GM19328 (cell line): ENCODE measurements around the gene MCM5.
"Not testable (repeated sequence)": the region's sequence is repeated elsewhere in the genome, so short reads cannot be mapped to it uniquely, and the experiment has no call there.

Experiments used
- ATAC-seq: cut with Tn5 transposase; IDR thresholded peaks from one replicate; pipeline ENCODE4 v1.9.1; 2021; ENCODE audit warnings: mild to moderate bottlenecking, moderate library complexity; ENCODE audit not compliant: unreplicated experiment

Gene MCM5

DNA sequence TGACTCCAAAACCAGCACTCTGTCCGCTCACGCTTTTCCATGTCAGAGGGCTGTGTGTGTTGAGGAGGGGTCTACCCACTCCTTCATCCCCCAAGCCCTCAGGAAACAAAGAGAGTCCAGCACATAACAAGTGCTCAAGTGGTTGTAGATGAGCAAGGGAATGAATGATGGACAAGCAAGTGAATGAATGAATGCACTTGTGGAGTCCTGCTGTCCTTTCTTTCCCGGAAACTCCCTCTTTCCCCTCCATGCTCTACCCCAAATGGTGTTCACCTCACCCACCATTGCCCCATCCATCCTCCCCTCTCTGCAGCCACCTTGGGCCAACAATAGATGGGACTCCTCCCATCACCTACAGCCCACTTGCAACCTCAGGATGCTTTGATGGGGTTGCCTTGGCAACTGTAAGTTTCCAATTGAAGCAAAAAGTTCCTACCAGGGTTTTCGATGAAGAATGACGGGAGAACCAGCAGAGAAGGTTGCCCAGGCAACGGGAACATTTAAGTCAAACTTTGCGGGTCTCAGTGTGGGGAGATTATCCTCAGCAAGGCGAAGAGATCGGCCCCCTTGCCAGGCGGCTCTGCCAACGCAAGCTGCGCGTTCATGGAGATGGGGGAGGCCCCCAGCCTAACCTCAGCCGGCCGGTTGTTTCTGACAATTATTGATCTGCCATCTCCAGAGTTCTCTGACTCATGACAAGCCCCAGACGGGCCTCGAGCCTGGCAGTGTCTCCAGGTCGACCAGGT, 51.1 kb downstream of the MCM5 start:
- no peak for ATAC-seq

- no peak for ATAC-seq
Observed at GRCh38 chr22:35451592-35451991, 51.7 kb downstream of the MCM5 start.

DNA sequence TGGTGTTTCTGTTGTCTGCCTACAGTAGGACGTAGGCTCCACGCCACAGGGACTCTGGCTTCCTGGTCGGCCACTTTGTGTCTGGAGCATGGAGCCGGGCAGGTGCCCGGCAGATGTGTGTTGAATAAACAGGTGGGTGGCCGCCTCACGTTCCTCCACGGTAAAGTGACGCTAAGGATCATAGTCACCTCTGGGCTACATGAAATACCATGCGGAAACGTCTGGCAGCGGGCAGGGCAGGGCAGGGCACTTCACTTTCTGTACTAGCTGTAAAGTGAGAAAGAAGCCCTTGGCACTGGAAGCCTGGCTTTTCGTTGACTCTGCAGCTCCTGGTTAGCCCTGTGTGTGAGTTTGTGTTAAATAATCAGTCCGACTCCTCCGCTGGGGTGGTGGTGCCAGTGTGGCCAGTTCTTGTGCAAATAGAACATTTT, 52.4 kb downstream of the MCM5 start:
- no peak for ATAC-seq

DNA sequence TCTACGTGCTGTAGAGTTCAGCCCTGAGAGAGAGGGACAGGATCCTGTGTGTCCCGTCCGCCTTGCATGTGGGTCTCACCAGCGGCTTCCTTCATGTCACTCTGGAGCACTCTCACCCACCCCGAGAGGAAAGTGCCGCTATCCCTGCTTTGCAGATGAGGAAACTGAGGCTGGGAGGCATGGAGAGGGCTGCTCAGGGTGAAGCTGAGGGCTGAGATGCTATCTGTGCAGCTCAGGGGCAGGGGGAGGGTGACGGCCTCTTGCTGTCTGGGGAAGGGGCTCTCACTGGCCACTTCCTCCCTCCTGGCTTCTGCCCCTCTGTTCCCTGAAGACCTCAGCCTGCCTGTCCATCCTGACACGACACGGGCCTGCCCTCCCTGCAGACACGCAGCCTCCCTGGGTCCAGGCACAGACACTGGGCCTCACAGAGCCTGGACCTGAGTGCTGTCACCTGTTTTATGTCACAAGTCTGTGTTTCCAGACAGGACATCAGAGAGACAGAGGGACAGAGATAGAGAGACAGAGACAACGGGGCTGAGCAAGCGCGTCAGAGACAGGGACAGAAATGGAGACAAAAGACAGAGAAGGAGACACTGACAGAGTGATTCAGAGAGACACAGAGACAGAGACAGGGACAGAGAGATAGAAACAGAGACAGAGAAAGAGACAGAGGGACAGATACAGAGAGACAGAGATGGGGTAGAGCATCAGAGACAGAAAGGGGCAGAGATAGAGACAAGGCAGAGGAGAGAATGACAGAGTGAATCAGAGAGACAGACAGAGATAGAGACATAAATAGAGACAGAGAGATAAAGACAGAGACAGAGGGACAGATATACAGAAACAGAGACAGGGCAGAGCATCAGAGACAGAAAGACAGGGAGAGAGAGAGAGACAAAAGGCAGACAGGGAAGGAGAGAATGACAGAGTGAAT, 53.1 kb downstream of the MCM5 start:
- ATAC-seq, result no peak

DNA sequence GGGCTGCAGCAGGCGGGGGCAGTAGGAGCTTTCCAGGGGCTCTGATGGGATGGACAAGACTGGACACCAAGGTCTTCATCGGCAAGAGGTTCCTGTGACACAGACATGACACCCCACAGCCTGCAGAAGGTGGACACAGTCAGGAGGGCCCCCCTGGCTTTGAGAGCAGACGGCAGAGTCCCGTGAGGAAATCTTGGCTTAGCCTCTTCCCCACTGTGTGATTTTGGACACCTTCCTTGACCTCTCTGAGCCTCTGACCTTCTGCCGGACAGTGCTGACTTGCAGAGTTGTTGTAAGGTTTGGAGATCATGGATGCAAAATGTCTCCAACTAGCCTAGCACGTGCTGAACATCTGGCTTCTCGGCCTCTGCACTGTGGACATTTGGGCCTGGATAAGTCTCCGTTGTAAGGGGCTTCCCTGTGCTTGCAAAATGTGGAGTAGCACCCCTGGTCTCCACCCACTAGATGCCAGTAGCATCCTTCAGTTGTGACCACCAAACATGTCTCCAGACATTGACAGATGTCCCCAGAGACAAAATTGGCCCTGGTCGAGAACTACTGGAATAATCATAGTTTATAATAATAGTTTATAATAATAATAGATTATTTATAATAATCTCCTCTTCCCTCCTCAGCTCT, 54.6 kb downstream of the MCM5 start:
- ATAC-seq, result no peak

DNA sequence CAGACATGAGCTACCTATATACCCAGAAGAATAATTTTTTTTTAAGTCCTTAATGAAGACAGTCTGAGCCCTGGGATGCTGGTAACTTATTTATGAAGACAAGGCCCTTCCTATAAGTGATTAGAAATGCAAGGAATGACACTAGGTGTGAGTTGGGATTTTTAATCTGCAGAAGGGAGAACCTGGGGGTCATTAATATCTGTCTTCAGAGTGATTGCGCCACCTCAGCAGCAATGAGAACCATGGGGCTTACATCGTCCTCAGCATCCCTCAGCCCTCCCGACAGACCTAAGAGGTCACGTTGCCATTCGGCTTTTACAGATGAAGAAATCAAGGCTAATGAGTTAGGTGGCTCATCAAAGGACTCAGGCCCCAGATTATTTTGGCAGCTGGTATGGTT, 55.6 kb downstream of the MCM5 start:
- no peak for ATAC-seq

DNA sequence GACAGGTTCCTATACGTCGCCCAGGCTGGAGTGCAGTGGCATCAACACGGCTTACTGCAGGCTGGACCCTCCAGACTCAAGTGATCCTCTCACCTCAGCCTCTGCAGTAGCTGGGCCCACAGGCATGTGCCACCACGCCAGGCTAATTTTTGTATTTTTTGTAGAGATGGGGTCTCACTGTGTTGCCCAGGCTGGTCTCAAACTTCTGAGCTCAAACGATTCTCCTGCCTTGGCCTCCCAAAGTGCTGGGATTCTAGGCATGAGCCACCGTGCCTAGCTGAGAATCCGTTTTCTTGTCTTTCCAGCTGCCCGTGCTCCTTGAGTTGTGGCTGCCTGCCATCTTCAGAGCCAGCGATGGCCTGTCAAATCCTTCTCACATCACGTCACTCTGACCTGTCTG, 56.8 kb downstream of the MCM5 start:
- no peak for ATAC-seq

GRCh38 chr22:35457729-35458546, 58.0 kb downstream of the MCM5 start:
- ATAC-seq, result no peak

- no peak for ATAC-seq
Observed at GRCh38 chr22:35458547-35459422, 58.8 kb downstream of the MCM5 start.

GRCh38 chr22:35459423-35459894, 59.5 kb downstream of the MCM5 start:
- ATAC-seq, result no peak

DNA sequence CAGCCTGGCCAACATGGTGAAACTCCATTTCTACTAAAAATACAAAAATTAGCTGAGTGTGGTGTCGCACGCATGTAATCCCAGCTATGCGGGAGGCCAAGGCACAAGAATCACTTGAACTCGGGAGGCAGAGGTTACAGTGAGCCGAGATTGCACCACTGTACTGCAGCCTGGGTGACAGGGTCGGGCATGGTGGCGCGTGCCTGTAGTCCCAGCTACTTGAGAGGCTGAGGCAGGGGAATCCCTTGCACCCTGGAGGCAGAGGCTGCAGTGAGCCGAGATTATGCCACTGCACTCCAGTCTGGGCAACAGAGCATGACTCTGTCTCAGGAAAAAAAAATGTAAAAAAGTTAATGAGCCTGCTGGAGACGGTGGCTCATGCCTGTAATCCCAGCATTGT, 60.0 kb downstream of the MCM5 start:
- ATAC-seq, result not testable (repeated sequence)

DNA sequence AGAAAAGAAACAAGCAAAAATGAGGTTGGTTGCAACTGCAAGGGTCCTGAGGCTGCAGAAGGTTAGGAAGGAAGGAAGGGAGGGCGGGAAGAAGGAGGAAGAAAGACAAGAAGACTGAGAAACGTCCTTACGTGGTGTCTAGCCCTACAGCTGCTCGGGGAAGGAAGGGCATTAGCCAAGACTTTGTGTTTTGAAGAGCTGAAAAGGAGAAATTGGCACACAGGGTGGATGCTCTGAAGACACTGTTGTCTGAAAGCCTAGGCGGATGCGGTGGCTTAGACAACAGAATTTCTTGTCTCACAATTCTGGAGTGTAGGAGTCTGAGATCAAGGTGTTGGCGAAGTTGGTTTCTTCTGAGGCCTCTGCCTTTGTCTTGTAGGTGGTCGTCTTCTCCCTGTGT, 60.7 kb downstream of the MCM5 start:
- ATAC-seq, result no peak

DNA sequence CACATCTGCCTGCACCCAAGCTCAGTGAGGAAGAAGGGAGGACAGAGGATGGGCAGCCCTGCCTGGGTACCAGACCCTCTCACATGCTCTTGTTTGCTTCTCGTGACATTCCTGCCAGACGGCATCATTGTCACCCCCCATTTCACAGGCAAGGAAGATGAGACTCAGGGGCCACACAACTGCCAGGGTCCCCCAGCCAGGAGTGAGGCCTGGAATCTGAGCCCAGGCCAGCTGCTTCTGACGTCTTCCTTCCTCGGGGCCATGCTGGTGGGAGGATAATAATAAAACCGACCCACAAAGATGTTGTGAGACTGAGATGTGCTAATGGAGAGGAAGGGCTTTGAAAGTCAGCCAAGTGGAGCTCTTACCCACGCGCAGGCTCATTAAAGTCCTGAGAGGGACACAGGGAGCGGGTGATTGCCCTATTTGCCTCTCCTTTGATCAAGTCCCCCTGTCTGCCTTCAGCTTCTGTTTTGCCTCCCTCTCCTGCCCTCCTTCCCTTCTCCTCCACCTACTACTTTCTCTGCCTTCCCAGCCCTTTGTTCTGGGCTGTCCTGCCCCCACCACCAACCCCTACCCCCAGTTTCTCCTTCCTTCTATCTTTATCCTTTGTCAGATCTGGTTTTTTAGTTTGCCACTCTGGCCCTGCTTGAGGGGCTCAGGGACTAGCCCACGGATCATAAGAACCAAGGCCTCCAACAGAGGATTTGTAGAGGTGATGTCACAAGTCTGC, 62.7 kb downstream of the MCM5 start:
- ATAC-seq, result no peak

GRCh38 chr22:35463231-35463933, 63.4 kb downstream of the MCM5 start:
- ATAC-seq, result no peak

DNA sequence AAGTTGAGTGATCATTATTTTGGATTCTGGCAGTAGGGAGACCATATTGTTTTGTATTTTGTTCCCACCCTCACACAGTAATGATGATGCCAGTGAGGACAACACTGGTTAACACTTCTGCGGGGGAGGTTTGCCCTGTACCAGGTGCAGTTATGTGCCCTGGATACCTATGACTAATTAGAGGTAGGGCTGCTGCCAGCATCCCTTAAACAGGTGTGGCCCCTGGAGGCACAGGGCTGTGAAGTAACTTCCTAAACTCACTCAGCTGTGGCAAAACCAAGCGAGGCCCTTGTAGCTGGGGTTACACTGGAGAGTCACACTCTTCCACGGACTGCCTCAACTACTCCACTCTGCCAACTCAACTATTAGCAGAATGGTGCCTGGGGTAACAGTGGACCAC, 64.5 kb downstream of the MCM5 start:
- ATAC-seq, result no peak

DNA sequence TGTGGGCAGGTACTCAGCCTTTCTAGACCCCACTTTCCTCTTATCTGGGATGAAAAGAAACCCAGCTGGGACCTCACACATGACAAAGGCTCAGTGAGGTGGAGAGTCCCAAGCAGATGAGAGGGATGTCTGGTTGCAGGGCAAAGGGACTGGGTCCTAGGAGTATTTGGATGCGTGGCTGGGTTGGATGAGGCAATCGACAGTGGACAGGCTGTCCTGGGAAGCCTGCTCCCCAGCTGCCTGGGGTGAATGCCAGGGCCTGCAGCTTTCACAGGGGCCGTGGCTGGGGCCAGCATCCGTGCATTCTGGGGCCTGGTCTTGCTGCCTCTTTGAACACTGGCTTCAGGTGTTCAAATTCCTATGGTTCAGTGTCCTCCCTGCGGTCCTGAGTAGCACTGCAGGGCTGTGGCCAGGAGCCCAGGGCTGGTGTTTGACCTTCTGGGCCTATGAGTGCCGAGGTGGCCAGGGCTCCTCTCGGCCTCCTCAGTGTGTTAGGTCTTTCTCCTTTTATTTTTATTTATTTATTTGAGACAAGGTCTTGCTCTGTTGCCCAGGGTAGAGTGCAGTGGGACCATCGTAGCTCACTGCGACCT, 65.3 kb downstream of the MCM5 start:
- ATAC-seq, result no peak

DNA sequence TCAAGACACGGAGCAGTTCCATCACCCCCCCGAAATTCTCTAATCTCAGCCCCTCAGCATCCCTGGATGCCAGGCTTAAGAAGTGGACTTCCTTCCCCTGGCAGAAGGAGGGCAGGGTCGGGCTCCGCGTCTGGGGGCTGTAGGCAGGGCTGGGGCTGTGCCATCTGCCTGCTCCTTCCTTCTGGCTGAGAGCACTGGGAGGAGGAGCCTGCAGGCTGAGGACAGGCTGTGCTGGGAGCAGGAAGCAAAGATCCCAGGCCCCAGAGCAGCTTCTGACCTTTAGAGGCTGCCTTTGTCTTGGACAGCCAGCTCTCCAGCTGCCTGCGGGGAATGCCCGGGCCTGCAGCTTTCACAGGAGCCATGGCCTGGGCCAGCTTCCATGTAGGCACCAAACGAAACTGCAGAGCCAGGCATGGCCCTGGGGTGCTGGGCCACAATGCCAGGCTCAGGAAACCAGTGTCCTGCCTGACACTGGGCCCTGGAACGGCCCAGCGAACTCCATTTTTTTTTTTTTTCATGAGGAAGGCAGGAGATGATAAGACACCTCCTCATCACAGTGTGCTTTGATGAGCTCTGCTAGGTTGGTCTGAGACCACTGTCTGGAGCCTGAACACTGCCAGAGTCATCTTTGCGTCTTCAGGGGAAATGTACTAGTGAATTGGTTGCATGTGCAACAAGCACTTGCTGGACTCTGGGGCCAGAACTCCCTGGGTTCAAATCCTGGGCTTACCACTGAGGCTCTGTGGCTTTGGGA, 67.9 kb downstream of the MCM5 start:
- ATAC-seq, result no peak
